ENCODE data around the gene CTNNA2. TPM values are rescaled to one million over a fixed set of nuclear protein-coding genes. Genes with fewer than 3 reads are reported as not detected.

CTNNA2 gene
- total RNA-seq, 1 experiment from 2014 or later, result 5.5 TPM

DNA sequence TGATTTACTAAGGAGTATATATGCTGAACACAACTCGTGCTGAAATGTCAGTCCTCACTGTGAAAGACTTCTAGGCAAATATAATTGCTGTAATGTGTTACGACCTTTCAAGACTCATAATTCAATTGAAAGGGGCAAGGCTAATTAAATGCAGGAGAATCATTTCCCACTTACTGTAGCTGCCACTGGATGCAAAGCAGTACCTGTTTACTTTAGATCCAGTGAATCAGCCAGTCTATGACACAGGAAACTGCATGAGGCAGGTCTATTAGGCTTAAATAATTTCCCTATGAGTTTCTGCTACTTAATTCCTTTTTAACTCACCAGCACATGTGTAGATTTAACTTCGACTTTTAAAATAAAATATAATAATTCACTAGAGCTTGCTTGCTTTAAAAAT is 125.6 kb downstream of the CTNNA2 start:
- no peak overlapping the region for H3K56ac ChIP-seq (ENCODE audit: insufficient read length, low read depth, low read length)

More for the DNA sequence above, 125.6 kb downstream of the CTNNA2 start:
- H3K27me3 Mint-ChIP-seq (ENCODE audit: low read depth), result no peaks in the 10 kb centered on the region
- Histone ChIP-seq H3K23ac (ENCODE audit: insufficient read length, low read depth, low read length) (no peak overlapping the region), H3K79me2 (ENCODE audit: insufficient read depth, low read length) (no peaks in the 10 kb centered on the region), H3K14ac (ENCODE audit: insufficient read depth, low read length) (no peak overlapping the region), H3T11ph (ENCODE audit: low read length) (no peak overlapping the region), H2BK120ac (ENCODE audit: low read depth, low read length, poor library complexity, severe bottlenecking) (no peak overlapping the region), H2BK20ac (ENCODE audit: low read depth, low read length, poor library complexity, severe bottlenecking) (no peak overlapping the region), H3K4me1 (ENCODE audit: insufficient read depth, low read length) (peaks cover 2% of the 10 kb centered on the region; the same call in 1 of the 2 replicates), H3K9ac (ENCODE audit: extremely low read depth, insufficient read length, low read length) (no peak overlapping the region), H3K4ac (ENCODE audit: low read depth, low read length) (no peak overlapping the region), H4K5ac (ENCODE audit: insufficient read length, low read depth, low read length) (no peak overlapping the region), H4K20me1 (ENCODE audit: control insufficient read depth, insufficient read depth, insufficient read length) (no peaks in the 10 kb centered on the region), H3K4me2 (ENCODE audit: insufficient read depth, insufficient read length, low read length) (no peak overlapping the region), H2AFZ (ENCODE audit: low read length) (no peak overlapping the region), H4K8ac (replicated peaks; ENCODE audit: insufficient read length, low read depth, low read length) (no peak overlapping the region), H3K27me3 (ENCODE audit: insufficient read depth, low read length) (no peaks in the 10 kb centered on the region), H2BK12ac (ENCODE audit: insufficient read length, low read depth, low read length) (no peak overlapping the region), H2BK15ac (ENCODE audit: low read depth, low read length) (no peak overlapping the region), H3K18ac (ENCODE audit: insufficient read length, low read depth, low read length) (no peak overlapping the region), H3K9me3 (ENCODE audit: control insufficient read depth, low read depth, low read length) (no peaks in the 10 kb centered on the region), H3K79me1 (ENCODE audit: insufficient read depth, low read depth, low read length, poor library complexity, severe bottlenecking) (no peaks in the 10 kb centered on the region), H4K91ac (ENCODE audit: insufficient read length, low read depth, low read length) (no peak overlapping the region), H2BK5ac (ENCODE audit: insufficient read length, low read length) (no peak overlapping the region), H2AK5ac (ENCODE audit: insufficient read length, low read length) (no peak overlapping the region), H3K27ac (ENCODE audit: insufficient read length, low read depth, low read length) (no peak overlapping the region), H3K23me2 (ENCODE audit: insufficient read length, low read depth, low read length, poor library complexity, severe bottlenecking) (no peaks in the 10 kb centered on the region)
- no CpG with 5 or more reads among the region's 3 CpGs for WGBS (ENCODE audit: extremely low coverage, insufficient read length, low lambda C conversion rate)
- H3K4me3 Mint-ChIP-seq, result no peak overlapping the region
- peaks cover 0 to 4% (median 0%) of the 10 kb centered on the region in 3 experiments; a peak in 2 of 7 replicates for H3K36me3 Mint-ChIP-seq (ENCODE audit: insufficient read depth in 1 of 3, low read depth in 3 of 3)
- no peak for DNase-seq
- TF ChIP-seq, protein P1, sequence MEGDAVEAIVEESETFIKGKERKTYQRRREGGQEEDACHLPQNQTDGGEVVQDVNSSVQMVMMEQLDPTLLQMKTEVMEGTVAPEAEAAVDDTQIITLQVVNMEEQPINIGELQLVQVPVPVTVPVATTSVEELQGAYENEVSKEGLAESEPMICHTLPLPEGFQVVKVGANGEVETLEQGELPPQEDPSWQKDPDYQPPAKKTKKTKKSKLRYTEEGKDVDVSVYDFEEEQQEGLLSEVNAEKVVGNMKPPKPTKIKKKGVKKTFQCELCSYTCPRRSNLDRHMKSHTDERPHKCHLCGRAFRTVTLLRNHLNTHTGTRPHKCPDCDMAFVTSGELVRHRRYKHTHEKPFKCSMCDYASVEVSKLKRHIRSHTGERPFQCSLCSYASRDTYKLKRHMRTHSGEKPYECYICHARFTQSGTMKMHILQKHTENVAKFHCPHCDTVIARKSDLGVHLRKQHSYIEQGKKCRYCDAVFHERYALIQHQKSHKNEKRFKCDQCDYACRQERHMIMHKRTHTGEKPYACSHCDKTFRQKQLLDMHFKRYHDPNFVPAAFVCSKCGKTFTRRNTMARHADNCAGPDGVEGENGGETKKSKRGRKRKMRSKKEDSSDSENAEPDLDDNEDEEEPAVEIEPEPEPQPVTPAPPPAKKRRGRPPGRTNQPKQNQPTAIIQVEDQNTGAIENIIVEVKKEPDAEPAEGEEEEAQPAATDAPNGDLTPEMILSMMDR (conservative IDR thresholded peaks at IDR 0.05), result no peak
- peaks cover 27 to 28% of the 10 kb centered on the region in 2 experiments for H3K4me1 Mint-ChIP-seq
- no peaks in the 10 kb centered on the region for H3K9me3 Mint-ChIP-seq
- no peak overlapping the region for H3K27ac Mint-ChIP-seq

All from H9 (cell line).